GM06990 (cell line): ENCODE measurements around the gene RIPOR2.
"Not testable (repeated sequence)": the region's sequence is repeated elsewhere in the genome, so short reads cannot be mapped to it uniquely, and the experiment has no call there.

Experiments used
- DNase-seq: peaks from one replicate; pipeline ENCODE4 v3.0.0-alpha.2; 2011; ENCODE audit not compliant: insufficient read length; ENCODE audit errors: extremely low read depth
- H3K27me3 ChIP-seq: replicated peaks from 2 replicates; pipeline ENCODE4 v1.6.0; 2011; ENCODE audit warnings: low read length; ENCODE audit not compliant: control insufficient read depth, insufficient read depth
- H3K36me3 ChIP-seq: 2 replicates; pipeline ENCODE4 v1.5.1; 2011; ENCODE audit warnings: low read length; ENCODE audit not compliant: control insufficient read depth, insufficient read depth
- H3K4me3 ChIP-seq: replicated peaks from 2 replicates; pipeline ENCODE4 v1.5.1; 2011; ENCODE audit warnings: low read depth, mild to moderate bottlenecking, control low read depth, low read length
- TF ChIP-seq, protein P1 (sequence below): IDR thresholded peaks from 2 replicates; pipeline ENCODE4 v1.5.1; 2011; ENCODE audit warnings: low read length, control low read depth, mild to moderate bottlenecking, inconsistent platforms; ENCODE audit not compliant: insufficient read depth, poor library complexity, severe bottlenecking

The RIPOR2 gene

DNA sequence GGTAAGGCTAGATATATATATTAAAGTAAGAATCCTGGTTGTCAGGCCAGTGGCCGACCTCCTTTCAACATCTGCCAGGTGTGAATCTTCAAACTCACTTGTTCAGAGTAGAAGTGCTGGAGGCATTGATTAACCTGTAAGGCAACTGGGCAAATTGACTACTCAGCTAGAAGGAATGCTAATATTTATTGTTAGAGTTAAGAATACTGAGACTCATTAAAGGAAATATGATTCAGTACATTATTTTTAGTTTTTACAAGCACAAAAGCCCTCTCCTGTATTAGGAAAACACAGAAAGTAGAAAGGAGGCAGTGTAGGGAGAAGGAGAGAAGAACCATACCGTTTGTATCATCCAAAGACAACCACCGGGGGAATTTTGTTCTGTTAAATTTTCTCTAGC is 53.5 kb downstream of the RIPOR2 start:
- DNase-seq = no peak
- H3K4me3 ChIP-seq = no peak overlapping the region
- H3K27me3 ChIP-seq = no peaks in the 10 kb centered on the region
- 0 out of 2 replicates have a peak, but pooled peaks cover 1% of the 10 kb centered on the region for H3K36me3 ChIP-seq
- TF ChIP-seq, protein P1, sequence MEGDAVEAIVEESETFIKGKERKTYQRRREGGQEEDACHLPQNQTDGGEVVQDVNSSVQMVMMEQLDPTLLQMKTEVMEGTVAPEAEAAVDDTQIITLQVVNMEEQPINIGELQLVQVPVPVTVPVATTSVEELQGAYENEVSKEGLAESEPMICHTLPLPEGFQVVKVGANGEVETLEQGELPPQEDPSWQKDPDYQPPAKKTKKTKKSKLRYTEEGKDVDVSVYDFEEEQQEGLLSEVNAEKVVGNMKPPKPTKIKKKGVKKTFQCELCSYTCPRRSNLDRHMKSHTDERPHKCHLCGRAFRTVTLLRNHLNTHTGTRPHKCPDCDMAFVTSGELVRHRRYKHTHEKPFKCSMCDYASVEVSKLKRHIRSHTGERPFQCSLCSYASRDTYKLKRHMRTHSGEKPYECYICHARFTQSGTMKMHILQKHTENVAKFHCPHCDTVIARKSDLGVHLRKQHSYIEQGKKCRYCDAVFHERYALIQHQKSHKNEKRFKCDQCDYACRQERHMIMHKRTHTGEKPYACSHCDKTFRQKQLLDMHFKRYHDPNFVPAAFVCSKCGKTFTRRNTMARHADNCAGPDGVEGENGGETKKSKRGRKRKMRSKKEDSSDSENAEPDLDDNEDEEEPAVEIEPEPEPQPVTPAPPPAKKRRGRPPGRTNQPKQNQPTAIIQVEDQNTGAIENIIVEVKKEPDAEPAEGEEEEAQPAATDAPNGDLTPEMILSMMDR = no peak

DNA sequence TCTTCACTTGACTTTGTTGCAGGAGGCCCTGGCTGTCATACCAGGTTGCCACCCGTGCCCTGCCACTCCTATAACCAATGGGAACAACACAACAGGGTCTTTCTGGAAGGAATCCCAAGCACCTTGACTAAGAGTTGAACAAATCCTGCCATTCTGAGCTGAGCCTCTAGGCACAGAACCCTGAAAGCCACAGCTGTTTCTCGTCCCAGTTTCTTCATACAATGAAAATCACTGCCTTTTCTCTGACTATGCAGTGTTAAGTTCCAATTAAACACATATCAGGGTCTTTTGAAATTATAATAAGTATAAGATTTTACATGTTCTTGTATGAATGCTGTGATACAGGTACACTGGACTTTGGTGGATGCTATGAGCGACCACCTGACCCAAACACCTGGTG is 54.4 kb downstream of the RIPOR2 start:
- Histone ChIP-seq H3K27me3 (no peaks in the 10 kb centered on the region), H3K36me3 (peaks cover 3% of the 10 kb centered on the region; the same call in 1 of the 2 replicates)
- TF ChIP-seq, protein P1 = no peak

DNA sequence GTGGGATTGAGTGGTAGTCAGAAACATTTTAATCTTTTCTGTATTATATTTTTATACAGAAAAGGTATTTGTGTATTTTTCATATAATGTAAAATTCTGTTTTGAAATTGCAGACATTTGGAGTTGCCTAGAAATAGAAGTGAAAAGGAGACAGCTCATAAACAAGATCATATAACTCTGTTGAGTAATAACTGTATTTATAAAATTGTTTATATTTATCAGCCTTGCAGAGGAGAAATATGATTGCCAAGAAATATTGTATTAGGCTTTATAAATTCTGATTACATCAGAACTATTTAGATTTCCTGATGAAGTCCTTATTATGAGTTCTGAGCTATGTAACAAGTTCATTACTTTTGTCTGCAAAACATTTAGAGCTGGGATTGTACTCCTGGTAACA is 55.3 kb downstream of the RIPOR2 start:
- no peaks in the 10 kb centered on the region for H3K27me3 ChIP-seq
- H3K4me3 ChIP-seq = no peak overlapping the region
- peaks cover 3% of the 10 kb centered on the region; the same call in 1 of the 2 replicates for H3K36me3 ChIP-seq
- no peak for DNase-seq
- TF ChIP-seq, protein P1 = no peak

More for the DNA sequence above, 54.4 kb downstream of the RIPOR2 start:
- H3K4me3 ChIP-seq = no peak overlapping the region
- DNase-seq = no peak

DNA sequence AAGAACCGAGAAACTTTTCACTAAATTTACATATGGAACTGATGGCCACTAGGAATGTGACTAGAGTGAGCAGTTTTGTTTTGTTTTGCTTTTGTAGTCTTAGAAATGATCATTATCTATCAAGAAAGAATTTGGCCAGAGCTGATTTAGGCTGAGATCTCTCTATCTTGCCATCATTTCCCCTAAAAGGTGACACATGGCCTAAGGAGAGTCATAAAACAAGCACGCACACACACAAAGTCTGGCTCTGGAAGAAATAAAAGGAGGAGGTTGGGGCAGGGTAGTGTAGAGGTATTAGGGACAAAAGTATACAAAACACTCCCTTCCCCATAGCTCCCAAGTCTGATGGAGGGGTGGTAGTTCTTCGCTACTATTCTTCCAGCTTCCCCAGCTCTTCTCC is 56.4 kb downstream of the RIPOR2 start:
- Histone ChIP-seq H3K27me3 (no peaks in the 10 kb centered on the region), H3K4me3 (no peak overlapping the region), H3K36me3 (peaks cover 3% of the 10 kb centered on the region)
- DNase-seq = no peak
- TF ChIP-seq, protein P1 = no peak

DNA sequence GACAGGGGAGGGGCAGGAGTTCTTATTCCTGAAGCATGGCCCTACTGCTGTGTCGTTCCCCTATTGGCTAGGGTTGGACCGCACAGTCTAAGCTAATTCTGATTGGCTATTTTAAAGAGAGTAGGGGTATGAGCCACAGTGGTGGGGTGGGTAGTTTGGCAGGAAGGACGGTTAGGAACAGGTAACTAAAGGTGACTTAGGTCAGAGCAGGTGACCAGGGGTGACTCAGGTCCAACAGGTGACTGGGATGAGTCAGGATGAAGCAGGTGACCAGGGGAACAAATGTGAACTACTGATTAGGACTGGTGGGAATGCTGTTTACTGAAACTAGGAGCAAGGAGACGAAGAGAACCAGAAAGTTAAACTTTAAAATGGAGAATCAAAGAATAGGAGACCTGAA is 58.0 kb downstream of the RIPOR2 start:
- not testable (repeated sequence) for H3K4me3 ChIP-seq, H3K27me3 ChIP-seq, DNase-seq, H3K36me3 ChIP-seq

DNA sequence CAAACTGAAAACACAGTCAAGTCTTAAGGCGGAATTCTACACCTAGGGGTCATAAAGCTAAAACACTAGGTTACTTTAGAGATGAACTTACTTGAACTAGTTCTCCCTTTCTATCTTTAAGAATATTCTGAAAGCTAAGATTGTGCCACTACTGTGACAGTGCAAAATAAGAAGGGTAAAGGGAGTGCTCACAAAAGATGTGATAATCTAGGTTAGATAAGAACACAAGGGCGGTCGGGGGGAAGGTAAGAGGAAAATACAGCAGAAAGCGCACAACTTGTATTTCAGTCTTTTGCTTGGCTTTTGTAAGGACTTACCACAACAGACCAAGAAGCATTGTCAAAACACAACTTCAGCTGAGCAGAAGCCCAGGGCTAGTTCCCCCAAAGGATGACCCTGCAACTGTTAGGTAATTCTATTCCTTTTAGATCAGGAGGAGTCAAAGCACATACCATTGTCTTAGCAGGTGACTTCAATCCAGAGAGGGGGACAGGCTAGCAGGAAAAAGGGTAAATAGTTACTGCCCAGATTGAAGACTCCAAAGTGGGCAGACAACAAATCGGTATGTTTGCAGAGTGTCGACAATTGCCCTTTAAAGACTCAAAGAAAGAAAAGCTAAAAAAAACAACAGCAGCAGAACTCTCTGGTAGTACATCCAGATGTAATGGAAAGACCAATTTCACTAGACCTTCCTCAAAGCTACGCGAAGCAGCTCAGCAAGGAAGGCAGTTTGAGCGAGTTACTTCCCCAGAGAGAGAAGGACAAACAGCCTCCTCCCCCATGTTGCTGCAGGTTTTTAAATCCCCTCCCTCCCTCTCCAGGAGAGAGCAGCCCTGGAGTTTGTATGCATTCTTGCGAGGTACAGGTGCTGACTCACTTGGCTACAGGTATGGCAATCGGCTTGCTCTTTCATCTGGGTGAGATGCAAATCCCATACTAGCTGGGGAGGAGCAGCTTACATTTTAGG is 59.0 kb downstream of the RIPOR2 start:
- no peaks in the 10 kb centered on the region for H3K27me3 ChIP-seq
- no peak overlapping the region for H3K4me3 ChIP-seq
- H3K36me3 ChIP-seq = peaks cover 6% of the 10 kb centered on the region
- no peak for DNase-seq
- TF ChIP-seq, protein P1 = no peak
